HUDEP-2 (cell line): Measurements from ENCODE around the gene SPAG17.

Experiments
- DNase-seq, 76 experiments: peaks; one replicate each; lab custom pipeline; 2025; ENCODE audit not compliant: unreplicated experiment in 76 of 76; lab: John Stamatoyannopoulos, UW

The SPAG17 gene

DNA sequence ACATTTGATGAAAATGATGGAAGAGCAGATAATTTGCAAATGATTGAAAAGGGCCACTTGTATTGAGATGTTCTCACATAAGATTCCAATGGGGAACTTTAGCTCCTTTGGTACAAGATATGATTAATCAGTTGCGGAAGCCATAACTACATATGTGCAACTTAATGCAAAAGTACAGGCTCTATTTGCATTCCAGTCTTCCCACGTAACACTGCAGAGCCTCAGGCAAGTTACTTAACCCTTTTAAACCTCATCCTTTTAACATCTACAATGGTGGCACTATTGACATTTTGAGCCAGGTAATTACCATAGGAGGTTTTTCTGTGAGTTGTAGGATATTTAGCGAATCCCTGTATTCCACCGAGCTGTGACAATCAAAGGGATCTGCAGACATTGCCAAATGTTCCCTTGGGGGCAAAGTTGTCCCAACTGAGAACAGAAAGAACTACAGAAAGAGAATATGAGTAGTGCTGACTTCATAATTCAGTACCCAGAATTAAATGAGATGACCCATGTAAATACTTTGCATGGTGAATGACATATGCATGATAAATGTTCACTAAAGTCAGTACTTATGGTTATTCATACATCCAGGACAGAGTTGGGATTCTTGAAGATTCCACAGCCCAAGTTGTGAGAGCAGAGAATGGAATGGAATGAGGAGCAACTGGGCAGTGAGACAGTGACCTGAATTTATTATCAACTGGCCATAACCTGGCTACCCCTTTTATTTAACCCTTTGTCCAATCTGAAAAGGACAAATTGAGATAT is 62.6 kb downstream of the SPAG17 start:
- no peak for DNase-seq

DNA sequence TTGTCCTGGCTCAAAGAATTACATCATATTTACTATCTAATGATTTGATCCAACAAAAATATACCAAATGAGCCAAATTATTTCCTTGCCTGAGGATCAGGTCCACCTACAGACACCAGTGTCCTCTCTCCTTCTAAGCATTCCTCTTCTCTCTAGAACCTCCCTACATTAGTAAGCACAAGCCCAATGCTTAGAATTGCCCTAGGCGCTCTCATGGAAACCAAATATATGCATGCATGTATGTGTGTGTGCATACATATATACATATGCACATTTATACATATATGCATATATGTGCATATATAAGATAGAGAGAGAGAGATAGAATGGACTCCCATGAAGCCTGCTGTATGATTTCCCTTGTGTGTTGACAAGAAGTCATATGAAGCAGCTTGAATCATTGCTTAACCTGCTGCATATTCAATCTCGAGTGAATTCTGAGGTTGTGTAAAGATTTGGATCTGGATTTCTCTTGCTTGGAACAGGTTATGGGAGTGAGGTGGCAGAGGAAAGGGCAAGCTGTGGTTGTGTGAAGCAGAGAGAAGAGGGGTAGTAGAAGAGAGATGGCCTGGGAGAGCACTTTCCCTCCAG is 66.1 kb downstream of the SPAG17 start:
- DNase-seq: no peak

- DNase-seq: no peak
Observed at GRCh38 chr1:118118469-118118868, 66.6 kb downstream of the SPAG17 start.

DNA sequence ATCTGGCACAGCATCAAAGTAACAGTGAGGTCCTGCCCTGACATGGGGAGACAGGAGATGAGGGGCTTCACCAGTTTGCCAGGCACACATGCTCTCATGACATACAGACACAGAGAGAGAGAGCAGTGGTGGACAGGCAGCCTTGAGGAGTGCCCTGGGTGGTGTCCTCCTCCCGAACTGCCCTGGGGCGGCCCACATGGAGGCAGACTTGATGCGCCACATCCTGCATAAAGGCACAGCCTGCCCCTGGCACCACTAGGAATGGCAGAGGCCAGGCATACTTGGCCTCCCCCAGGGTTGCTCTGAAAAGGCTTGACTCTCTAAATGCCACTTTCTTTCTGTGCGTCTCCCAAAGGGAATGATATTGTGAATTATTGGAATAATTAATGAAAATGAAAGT is 67.5 kb downstream of the SPAG17 start:
- no peak for DNase-seq

DNA sequence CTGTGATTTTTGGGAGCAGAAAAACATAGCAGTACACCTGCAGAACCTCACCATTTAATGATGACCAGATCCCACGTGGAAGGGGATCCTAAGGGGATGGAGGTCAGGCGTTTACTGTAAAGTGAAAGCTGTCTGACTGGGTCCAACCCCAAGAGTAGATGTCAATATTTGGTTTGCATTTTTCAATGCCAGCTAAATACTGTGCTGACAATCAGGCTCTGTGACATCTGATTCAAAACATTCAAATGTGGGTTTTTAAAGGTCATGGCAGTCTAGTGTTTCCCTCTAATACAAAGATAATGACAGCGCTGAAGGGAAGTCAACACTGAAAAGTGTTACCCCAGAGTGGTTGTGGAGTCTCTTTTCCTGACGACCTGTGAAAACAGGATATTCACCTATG is 68.1 kb downstream of the SPAG17 start:
- DNase-seq: peak in 1 of 76 experiments; percentile 6

DNA sequence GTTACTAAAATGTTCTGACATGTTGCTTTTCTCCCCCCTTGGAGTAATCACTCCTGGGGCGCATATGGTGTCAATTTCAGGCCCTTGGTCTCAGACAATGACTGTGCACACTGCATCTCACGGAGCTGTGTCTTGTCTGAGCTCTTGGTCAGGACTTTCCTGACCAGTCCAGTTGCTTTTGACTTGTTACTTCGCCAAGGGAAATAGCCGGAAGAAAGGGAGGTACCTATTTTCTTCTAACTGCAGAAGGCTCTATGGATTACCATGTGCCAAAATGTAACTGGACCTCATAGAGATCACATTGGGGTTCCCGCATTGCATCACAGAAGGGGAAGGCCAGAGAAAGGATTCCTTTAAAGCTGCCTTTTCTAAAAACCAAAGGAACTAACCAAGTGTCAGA is 68.6 kb downstream of the SPAG17 start:
- DNase-seq: no peak

DNA sequence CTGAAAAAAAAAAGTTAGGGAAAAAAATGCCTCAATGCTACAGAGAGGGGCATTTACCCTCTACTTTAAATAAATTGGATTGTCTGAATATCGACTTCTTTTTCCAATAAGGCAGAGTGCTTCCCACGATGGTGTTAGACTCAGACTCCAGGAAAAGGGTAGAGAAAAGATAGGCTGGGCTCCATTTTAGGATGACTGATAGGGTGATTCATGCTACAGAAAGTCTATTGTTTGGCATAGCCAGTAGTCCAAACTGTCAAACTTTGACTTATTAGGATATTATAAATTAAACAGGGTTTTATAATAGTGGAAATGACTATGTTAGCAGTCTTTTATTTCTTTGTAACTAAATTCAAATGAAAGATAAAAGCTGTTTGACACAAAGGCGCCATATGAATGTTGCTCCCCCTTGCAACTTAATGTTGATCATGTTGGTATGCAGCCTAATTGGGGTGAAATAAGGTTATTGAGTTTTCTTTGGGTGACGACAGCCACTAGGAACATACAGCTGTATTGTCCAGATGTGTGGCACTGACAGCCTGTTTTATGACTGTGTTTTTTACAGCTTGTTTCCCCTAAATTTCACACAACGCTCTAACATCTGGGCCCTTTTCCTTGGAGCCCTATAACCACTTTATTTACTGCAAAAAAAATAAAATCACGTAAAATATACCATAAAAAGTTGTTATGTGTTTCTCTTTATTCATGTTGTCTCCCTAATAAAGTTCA is 69.3 kb downstream of the SPAG17 start:
- DNase-seq: no peak

- DNase-seq: no peak
Observed at GRCh38 chr1:118113261-118113660, 71.8 kb downstream of the SPAG17 start.

GRCh38 chr1:118110580-118110979 is 74.4 kb downstream of the SPAG17 start:
- DNase-seq: no peak

DNA sequence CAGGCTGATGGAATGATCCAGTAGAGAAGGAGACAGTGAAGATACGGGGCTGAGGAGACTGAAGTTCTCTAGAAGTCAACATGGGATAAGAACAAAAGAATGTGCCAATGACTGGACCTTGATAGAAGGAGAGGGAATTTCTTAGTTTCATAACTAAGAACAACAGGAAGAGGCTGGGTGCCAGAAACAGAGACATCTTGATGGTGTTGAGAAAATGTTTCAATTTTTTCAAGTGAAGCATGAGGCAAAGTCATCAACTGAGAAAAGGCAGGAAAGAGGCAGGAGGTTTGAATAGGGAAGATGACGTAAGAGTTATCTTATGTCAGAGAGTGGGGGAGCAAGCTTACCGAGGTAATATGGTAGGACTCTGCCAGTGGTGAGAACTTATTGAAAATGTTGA is 80.1 kb downstream of the SPAG17 start:
- DNase-seq: no peak

GRCh38 chr1:118102445-118102844 is 82.6 kb downstream of the SPAG17 start:
- DNase-seq: no peak

- DNase-seq: no peak
Observed at GRCh38 chr1:118101999-118102398, 83.0 kb downstream of the SPAG17 start.

DNA sequence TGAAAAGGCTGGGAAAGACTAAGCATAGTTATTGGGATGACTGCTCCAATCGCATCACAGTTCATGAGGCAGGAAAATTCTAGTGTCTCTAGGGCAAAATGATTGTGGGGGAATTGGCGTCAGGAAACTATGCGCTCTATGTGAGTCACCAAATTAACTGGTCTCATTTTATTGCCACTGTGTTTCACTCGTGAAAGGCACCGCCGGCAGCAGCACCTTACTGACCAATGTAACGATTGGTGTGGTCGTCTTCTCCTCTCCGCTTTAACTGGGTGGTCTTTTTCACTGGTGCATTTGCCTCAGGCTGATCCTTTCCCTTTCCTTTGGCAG is 83.5 kb downstream of the SPAG17 start:
- DNase-seq: no peak

GRCh38 chr1:118100686-118101514 is 84.1 kb downstream of the SPAG17 start:
- no peak for DNase-seq

DNA sequence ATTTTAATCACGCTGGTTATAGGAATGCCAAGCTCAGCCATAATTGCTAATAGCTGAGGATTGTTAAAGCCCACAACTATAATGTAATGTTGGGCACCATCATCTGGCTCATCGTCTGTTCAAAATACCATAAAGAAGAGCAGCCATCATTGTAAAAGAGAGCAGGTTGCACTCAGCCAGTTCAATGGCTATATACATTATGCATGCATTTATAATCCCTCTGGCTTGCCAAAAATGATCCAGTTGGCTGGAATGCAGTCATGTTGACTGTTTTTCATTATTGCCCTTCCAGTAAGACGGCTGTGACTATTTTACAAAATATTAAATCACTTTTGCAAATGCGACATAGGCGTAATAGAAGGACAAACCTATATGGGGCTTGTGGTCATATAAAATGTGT is 85.3 kb downstream of the SPAG17 start:
- DNase-seq: no peak

DNA sequence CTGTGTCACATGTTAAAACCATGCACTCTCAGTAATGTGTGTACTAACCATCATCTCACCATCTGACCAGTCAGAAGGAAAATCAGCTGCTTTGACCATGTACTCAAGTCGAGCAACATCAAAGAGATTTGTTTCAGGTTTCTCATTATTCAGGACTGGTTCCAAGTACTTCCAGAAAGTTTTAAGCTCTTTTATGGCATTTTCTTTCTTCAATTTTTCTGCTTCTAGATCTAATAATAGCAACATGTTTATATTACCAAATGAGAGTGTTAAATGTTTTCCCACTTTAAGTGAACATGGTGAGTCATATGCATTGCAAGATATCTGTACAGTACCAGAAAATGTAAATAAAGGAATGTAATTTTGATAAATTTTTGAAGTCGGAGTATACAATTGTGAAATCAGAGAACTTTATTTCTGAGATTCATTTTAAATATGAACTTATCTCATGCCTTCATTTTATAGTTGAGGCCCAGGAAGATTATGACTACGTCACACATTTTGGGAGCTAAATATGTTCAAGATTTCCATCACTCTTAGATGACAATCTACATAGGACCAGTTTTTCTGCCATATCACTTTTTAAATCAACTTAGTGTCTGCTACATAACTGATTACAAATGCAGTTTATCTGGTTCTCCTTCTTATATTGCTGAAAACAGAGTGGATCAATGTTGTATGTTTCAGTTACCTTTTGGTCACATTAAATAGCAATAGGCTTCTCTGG is 87.2 kb downstream of the SPAG17 start:
- DNase-seq: no peak

DNA sequence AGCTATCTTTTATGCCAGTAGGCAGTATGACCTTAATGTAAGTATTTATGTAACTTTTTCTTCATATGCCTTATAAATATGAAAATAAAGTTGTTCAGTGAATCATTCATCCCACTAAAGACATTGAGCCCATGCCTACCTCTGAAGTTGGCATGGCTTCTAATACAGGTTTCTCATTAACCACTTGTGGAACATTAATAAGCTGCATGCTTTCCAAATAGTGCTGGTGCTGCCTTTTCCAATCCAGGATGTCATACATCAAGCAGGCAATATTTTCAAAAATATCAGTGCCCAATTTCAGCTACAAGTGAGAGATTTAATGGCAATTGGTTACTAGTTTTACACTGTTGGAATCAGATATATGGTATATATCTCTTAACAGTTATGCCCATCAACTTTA is 92.0 kb downstream of the SPAG17 start:
- DNase-seq: no peak

GRCh38 chr1:118090130-118090529 is 94.9 kb downstream of the SPAG17 start:
- DNase-seq: no peak

DNA sequence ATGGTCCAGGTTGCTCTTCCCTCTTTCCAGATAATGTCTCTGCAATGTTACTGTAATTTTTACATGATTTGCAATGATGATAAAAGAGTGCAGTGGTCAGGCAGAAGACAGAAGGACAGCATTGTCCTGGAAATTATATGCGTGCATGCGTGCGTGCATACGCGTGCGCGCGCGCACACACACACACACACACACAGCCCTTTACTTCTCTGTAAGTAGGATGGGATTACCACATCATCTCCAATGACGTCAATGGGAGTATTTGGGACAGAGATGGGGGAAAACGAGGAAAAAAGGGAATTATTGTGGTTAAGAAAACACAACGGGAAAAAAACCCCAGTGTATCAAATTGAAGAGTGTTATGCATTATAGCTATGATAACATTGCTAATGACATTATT is 99.7 kb downstream of the SPAG17 start:
- DNase-seq: no peak

GRCh38 chr1:118084400-118084799 is 100.6 kb downstream of the SPAG17 start:
- DNase-seq: no peak

- no peak for DNase-seq
Observed at GRCh38 chr1:118082984-118083383, 102.0 kb downstream of the SPAG17 start.
